Caco-2 (cell line): ENCODE measurements around the gene SIX3. TPM values are rescaled to one million over a fixed set of nuclear protein-coding genes. Genes with fewer than 3 reads are reported as not detected.
A peak's percentile ranks its signal among the peaks of the same experiment; 100 is the strongest.

Experiments
- BruUV-seq: library from RNA; stranded (reverse); fragments of 400-500 nt; replicated peaks from 2 replicates; lab custom pipeline; 2021; lab: Mats Ljungman, UMichigan
- CTCF ChIA-PET: fragments of 300-600 bp; sonication (Branson Sonifier 250); formaldehyde crosslinking; loops from one replicate; lab custom pipeline; 2022; ENCODE audit warnings: antibody characterized with exemption; lab: Charles Lee
- POLR2A ChIA-PET: fragments of 300-600 bp; sonication (Branson Sonifier 250); formaldehyde crosslinking; loops from one replicate; lab custom pipeline; 2022; ENCODE audit warnings: antibody characterized with exemption; lab: Charles Lee
- DNase-seq, 2 experiments: peaks; one replicate each; pipeline versions ENCODE4 v3.0.0 to v3.0.0-alpha.2; 2020 to 2022
- H3K27me3 ChIP-seq: replicated peaks from 2 replicates; pipeline ENCODE4 v1.6.0; 2011; ENCODE audit warnings: low read length; ENCODE audit not compliant: control insufficient read depth, insufficient read depth
- H3K36me3 ChIP-seq: 2 replicates; pipeline ENCODE4 v1.5.1; 2011; ENCODE audit warnings: low read length; ENCODE audit not compliant: control insufficient read depth, insufficient read depth
- H3K4me1 ChIP-seq: fragments of 250-450 bp; sonication (Bioruptor Pico); 2 replicates; pipeline ENCODE4 v1.5.1; 2020; ENCODE audit warnings: mild to moderate bottlenecking
- H3K4me3 ChIP-seq: 2 replicates; pipeline ENCODE4 v1.5.1; 2011; ENCODE audit warnings: low read depth, mild to moderate bottlenecking, control low read depth, low read length
- H3K9me3 ChIP-seq: fragments of 250-450 bp; sonication (Bioruptor Pico); 2 replicates; pipeline ENCODE4 v1.5.1; 2020; ENCODE audit warnings: mild to moderate bottlenecking, moderate library complexity
- H3K27ac Mint-ChIP-seq: one replicate; pipeline ENCODE4 v1.8.0; 2022; ENCODE audit warnings: mixed read lengths; ENCODE audit not compliant: unreplicated experiment
- H3K27me3 Mint-ChIP-seq: one replicate; pipeline ENCODE4 v1.8.0; 2022; ENCODE audit warnings: mixed read lengths; ENCODE audit not compliant: insufficient read depth, unreplicated experiment
- H3K36me3 Mint-ChIP-seq: one replicate; pipeline ENCODE4 v1.8.0; 2022; ENCODE audit warnings: mild to moderate bottlenecking, mixed read lengths; ENCODE audit not compliant: insufficient read depth, unreplicated experiment
- H3K4me1 Mint-ChIP-seq: one replicate; pipeline ENCODE4 v1.8.0; 2022; ENCODE audit warnings: low read depth, mixed read lengths; ENCODE audit not compliant: unreplicated experiment
- H3K4me3 Mint-ChIP-seq: one replicate; pipeline ENCODE4 v1.8.0; 2022; ENCODE audit warnings: mild to moderate bottlenecking, moderate library complexity, mixed read lengths; ENCODE audit not compliant: unreplicated experiment
- H3K9me3 Mint-ChIP-seq: one replicate; pipeline ENCODE4 v1.8.0; 2022; ENCODE audit warnings: mixed read lengths; ENCODE audit not compliant: unreplicated experiment
- CTCF ChIP-seq, 2 experiments: fragments of 200-600 bp in 1 of 2; IDR thresholded peaks; 1 replicate in 1 of 2; 2 replicates in 1 of 2; pipeline versions ENCODE4 v1.5.1 to v1.8.0; 2011 to 2022; ENCODE audit warnings: antibody characterized with exemption in 1 of 2, control low read depth in 1 of 2, inconsistent platforms in 1 of 2, low read depth in 1 of 2, low read length in 1 of 2, mild to moderate bottlenecking in 1 of 2, moderate library complexity in 1 of 2; ENCODE audit not compliant: insufficient read depth in 1 of 2, severe bottlenecking in 1 of 2, unreplicated experiment in 1 of 2
- intact Hi-C: fragments of 100-400 bp; cut with micrococcal nuclease; formaldehyde crosslinking; loops from one replicate; pipeline ENCODE4 v1.10.0; 2022; ENCODE audit not compliant: unreplicated experiment
- total RNA-seq: library from RNA; stranded (reverse); gene quantifications from 2 replicates; pipeline ENCODE4 v1.2.3, GENCODE V29; 2022

SIX3 gene
- total RNA-seq, 1 experiment from 2014 or later = not detected

- Mint-ChIP-seq H3K4me3 (peak overlapping the region; percentile 80), H3K36me3 (no peaks in the 10 kb centered on the region), H3K4me1 (no peaks in the 10 kb centered on the region), H3K27ac (no peak overlapping the region), H3K9me3 (no peaks in the 10 kb centered on the region), H3K27me3 (peaks cover 11% of the 10 kb centered on the region)
- CTCF ChIA-PET = interaction anchor here (0.6 to 1.1 kb wide), 2 partner anchors 22 to 234 kb away, joined by 3 to 5 read pairs; no protein-coding TSS in a partner anchor
- no peaks in the 10 kb centered on the region; the same call in none of the 2 replicates for H3K27me3 ChIP-seq
- peaks cover 3% of the 10 kb centered on the region; the same call in 1 of the 2 replicates for H3K4me1 ChIP-seq
- intact Hi-C loops = no loop called here
- H3K4me3 ChIP-seq = peak overlapping the region; percentile 47
- TF ChIP-seq CTCF (IDR thresholded peaks at IDR 0.05; ENCODE audit: insufficient read depth in 1 of 2, low read depth in 1 of 2, low read length in 1 of 2, severe bottlenecking in 1 of 2, unreplicated experiment in 1 of 2) = no peak
- H3K9me3 ChIP-seq = no peaks in the 10 kb centered on the region
- POLR2A ChIA-PET = interaction anchor here (0.7 kb wide), 1 partner anchor 164 kb away, joined by 3 read pairs; no protein-coding TSS in a partner anchor
- DNase-seq = peak in 1 of 2 experiments; percentile 23
- BruUV-seq = no TSS peak
- no peaks in the 10 kb centered on the region for H3K36me3 ChIP-seq
Measured at GRCh38 chr2:44934038-44934982, 7.2 kb upstream of the SIX3 start.

- DNase-seq = peak in 1 of 2 experiments; percentile 54
- no peaks in the 10 kb centered on the region for H3K36me3 ChIP-seq
- no peak for TF ChIP-seq CTCF (IDR thresholded peaks at IDR 0.05; ENCODE audit: insufficient read depth in 1 of 2, low read depth in 1 of 2, low read length in 1 of 2, severe bottlenecking in 1 of 2, unreplicated experiment in 1 of 2)
- peaks cover 11% of the 10 kb centered on the region for H3K27me3 Mint-ChIP-seq
- H3K9me3 ChIP-seq = no peaks in the 10 kb centered on the region
- intact Hi-C loops = no loop called here
- H3K27ac Mint-ChIP-seq = no peak overlapping the region
- ChIA-PET POLR2A (interaction anchor here (0.7 kb wide), 1 partner anchor 165 kb away, joined by 3 read pairs; no protein-coding TSS in a partner anchor), CTCF (interaction anchor here (1.1 kb wide), 1 partner anchor 21 kb away, joined by 5 read pairs; no protein-coding TSS in a partner anchor)
- H3K4me1 Mint-ChIP-seq = no peaks in the 10 kb centered on the region
- H3K4me3 Mint-ChIP-seq = peak overlapping the region; percentile 80
- no peaks in the 10 kb centered on the region for H3K36me3 Mint-ChIP-seq
- H3K27me3 ChIP-seq = no peaks in the 10 kb centered on the region; the same call in none of the 2 replicates
- H3K4me3 ChIP-seq = peak overlapping the region; percentile 47
- no TSS peak for BruUV-seq
- H3K9me3 Mint-ChIP-seq = no peaks in the 10 kb centered on the region
- peaks cover 3% of the 10 kb centered on the region; the same call in 1 of the 2 replicates for H3K4me1 ChIP-seq
Measured at GRCh38 chr2:44934983-44935728, 6.3 kb upstream of the SIX3 start.

- CTCF ChIA-PET = interaction anchor here (1.1 kb wide), 1 partner anchor 20 kb away, joined by 5 read pairs; no protein-coding TSS in a partner anchor
- no peak for DNase-seq
- H3K27me3 ChIP-seq = no peaks in the 10 kb centered on the region; the same call in none of the 2 replicates
Measured at GRCh38 chr2:44935729-44936098, 5.8 kb upstream of the SIX3 start.

More at GRCh38 chr2:44935729-44936098, 5.8 kb upstream of the SIX3 start:
- Histone ChIP-seq H3K36me3 (no peaks in the 10 kb centered on the region), H3K4me3 (peak overlapping the region; percentile 47), H3K4me1 (peaks cover 3% of the 10 kb centered on the region; the same call in 1 of the 2 replicates), H3K9me3 (no peaks in the 10 kb centered on the region)
- POLR2A ChIA-PET = no interaction called here
- no TSS peak for BruUV-seq
- Mint-ChIP-seq H3K27me3 (peaks cover 12% of the 10 kb centered on the region), H3K36me3 (no peaks in the 10 kb centered on the region), H3K4me3 (peak overlapping the region; percentile 80), H3K9me3 (no peaks in the 10 kb centered on the region), H3K4me1 (peaks cover under 1% of the 10 kb centered on the region), H3K27ac (no peak overlapping the region)
- TF ChIP-seq CTCF (IDR thresholded peaks at IDR 0.05; ENCODE audit: insufficient read depth in 1 of 2, low read depth in 1 of 2, low read length in 1 of 2, severe bottlenecking in 1 of 2, unreplicated experiment in 1 of 2) = no peak
- intact Hi-C loops = no loop called here
